Central memory CD8-positive, alpha-beta T cell (primary cell): ENCODE data around the gene CD180.

Experiments used
- ATAC-seq: fragments of 150-1000 bp; cut with Tn5 transposase; replicated peaks from 2 replicates; pipeline ENCODE4 v1.10.0; 2022; ENCODE audit warnings: mild to moderate bottlenecking, moderate FRiP score, moderate number of reproducible peaks; ENCODE audit not compliant: poor library complexity, severe bottlenecking; ENCODE audit errors: extremely low read depth
- DNase-seq, 2 donors: peaks; one replicate each; pipeline ENCODE4 v3.0.0; 2021; ENCODE audit warnings: low spot score in 2 of 2
- H3K27ac Mint-ChIP-seq: one replicate; pipeline ENCODE4 v1.8.0; 2022; ENCODE audit warnings: low read depth, mild to moderate bottlenecking, moderate library complexity, mixed read lengths
- H3K27me3 Mint-ChIP-seq: one replicate; pipeline ENCODE4 v1.8.0; 2022; ENCODE audit warnings: mixed read lengths
- H3K36me3 Mint-ChIP-seq: one replicate; pipeline ENCODE4 v1.8.0; 2022; ENCODE audit warnings: mild to moderate bottlenecking, moderate library complexity, mixed read lengths; ENCODE audit not compliant: insufficient read depth
- H3K4me1 Mint-ChIP-seq: one replicate; pipeline ENCODE4 v1.8.0; 2022; ENCODE audit warnings: mixed read lengths
- H3K4me3 Mint-ChIP-seq: one replicate; pipeline ENCODE4 v1.8.0; 2022; ENCODE audit warnings: mild to moderate bottlenecking, moderate library complexity, mixed read lengths
- H3K9me3 Mint-ChIP-seq: one replicate; pipeline ENCODE4 v1.8.0; 2022; ENCODE audit warnings: mixed read lengths

The CD180 gene

DNA sequence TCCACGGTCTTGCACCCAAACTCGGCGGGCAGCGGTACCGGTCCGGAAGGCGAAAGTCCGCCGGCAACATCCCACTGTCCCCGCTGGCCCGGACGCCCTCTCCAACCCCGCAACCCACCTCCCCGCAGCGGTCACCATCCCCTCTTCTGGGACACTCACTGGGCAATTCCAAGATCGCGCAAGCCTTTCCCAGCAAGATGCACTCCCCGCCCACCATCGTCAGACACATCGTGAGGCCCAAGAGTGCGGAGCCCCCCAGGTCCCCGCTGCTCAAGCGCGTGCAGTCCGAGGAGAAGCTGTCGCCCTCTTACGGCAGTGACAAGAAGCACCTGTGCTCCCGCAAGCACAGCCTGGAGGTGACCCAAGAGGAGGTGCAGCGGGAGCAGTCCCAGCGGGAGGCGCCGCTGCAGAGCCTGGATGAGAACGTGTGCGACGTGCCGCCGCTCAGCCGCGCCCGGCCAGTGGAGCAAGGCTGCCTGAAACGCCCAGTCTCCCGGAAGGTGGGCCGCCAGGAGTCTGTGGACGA, 33.3 kb downstream of the CD180 start:
- DNase-seq: no peak
- Mint-ChIP-seq H3K9me3 (no peaks in the 10 kb centered on the region), H3K27me3 (no peaks in the 10 kb centered on the region), H3K4me1 (peaks cover 45% of the 10 kb centered on the region), H3K27ac (peak overlapping the region; percentile 65), H3K4me3 (no peak overlapping the region), H3K36me3 (peaks cover 8% of the 10 kb centered on the region)
- ATAC-seq: no peak

GRCh38 chr5:67161767-67162166, 34.8 kb downstream of the CD180 start:
- DNase-seq: no peak
- peak overlapping the region; percentile 87 for H3K27ac Mint-ChIP-seq
- H3K4me1 Mint-ChIP-seq: peaks cover 50% of the 10 kb centered on the region
- ATAC-seq: no peak
- H3K9me3 Mint-ChIP-seq: no peaks in the 10 kb centered on the region
- peaks cover 8% of the 10 kb centered on the region for H3K36me3 Mint-ChIP-seq
- no peaks in the 10 kb centered on the region for H3K27me3 Mint-ChIP-seq
- peak overlapping the region; percentile 61 for H3K4me3 Mint-ChIP-seq

GRCh38 chr5:67160985-67161384, 35.6 kb downstream of the CD180 start:
- peak overlapping the region; percentile 87 for H3K27ac Mint-ChIP-seq
- H3K27me3 Mint-ChIP-seq: no peaks in the 10 kb centered on the region
- peaks cover 46% of the 10 kb centered on the region for H3K4me1 Mint-ChIP-seq
- peaks cover 8% of the 10 kb centered on the region for H3K36me3 Mint-ChIP-seq
- H3K9me3 Mint-ChIP-seq: no peaks in the 10 kb centered on the region
- ATAC-seq: no peak
- no peak for DNase-seq
- H3K4me3 Mint-ChIP-seq: peak overlapping the region; percentile 61

DNA sequence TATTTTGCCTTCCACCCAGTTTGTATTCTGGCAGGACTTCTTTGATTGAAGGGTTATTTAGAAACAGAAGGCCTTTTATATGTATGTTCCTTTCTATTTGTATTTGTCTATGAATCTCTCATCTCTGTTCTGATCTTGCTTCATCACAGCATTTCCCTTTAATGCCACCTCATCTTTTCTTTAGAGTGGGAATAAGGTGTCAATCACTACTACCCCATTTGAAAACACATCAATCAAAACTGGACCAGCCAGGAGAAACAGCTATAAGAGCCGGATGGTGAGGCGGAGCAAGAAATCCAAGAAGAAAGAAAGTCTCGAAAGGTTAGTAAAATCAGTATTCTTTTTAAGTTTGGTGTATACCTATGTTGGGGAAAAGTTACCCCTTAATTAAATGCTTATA, 36.3 kb downstream of the CD180 start:
- Mint-ChIP-seq H3K36me3 (peaks cover 7% of the 10 kb centered on the region), H3K27ac (peak overlapping the region; percentile 87), H3K9me3 (no peaks in the 10 kb centered on the region), H3K27me3 (no peaks in the 10 kb centered on the region), H3K4me3 (no peak overlapping the region), H3K4me1 (peaks cover 43% of the 10 kb centered on the region)
- no peak for ATAC-seq
- DNase-seq: no peak

GRCh38 chr5:67156976-67157583, 39.5 kb downstream of the CD180 start:
- ATAC-seq (no peak), DNase-seq (peak in 1 of 2 donors; percentile 23)
- no peaks in the 10 kb centered on the region for H3K9me3 Mint-ChIP-seq
- H3K4me1 Mint-ChIP-seq: peaks cover 35% of the 10 kb centered on the region
- H3K27ac Mint-ChIP-seq: peak overlapping the region; percentile 56
- peak overlapping the region; percentile 4 for H3K4me3 Mint-ChIP-seq
- H3K36me3 Mint-ChIP-seq: peaks cover 3% of the 10 kb centered on the region
- H3K27me3 Mint-ChIP-seq: no peaks in the 10 kb centered on the region

DNA sequence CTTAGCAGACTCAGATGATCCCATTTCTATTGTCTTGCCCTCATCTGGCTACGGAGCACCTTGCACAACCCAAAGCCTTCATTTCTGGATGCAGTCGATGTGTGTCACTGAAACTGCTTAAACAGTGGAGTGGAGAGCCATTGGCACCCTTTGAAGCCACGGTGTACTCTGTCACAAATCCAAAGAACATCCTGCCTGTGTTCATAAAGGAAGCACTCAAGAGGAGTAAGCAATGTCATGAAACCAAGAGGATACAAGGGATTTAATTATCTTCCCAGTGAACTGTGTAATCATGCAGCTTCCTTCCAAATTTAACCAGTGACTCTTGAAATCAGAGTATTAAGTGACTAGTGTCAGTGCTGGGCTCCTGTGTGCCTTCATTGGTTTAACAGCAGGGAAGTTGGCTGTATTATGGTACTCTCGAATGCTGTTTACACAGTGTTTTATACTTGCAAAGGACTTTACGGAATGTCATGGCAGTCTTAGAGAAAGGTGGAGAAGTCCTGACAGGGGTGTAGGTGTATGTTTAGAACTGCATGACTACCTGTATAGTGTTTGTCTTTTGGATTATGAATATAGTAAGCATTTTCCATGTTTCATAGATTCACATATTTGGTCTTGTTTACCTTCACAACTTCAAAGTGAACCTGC, 41.9 kb downstream of the CD180 start:
- H3K27ac Mint-ChIP-seq: no peak overlapping the region
- DNase-seq: no peak
- H3K27me3 Mint-ChIP-seq: no peaks in the 10 kb centered on the region
- H3K9me3 Mint-ChIP-seq: no peaks in the 10 kb centered on the region
- H3K36me3 Mint-ChIP-seq: peaks cover 3% of the 10 kb centered on the region
- peaks cover 13% of the 10 kb centered on the region for H3K4me1 Mint-ChIP-seq
- no peak for ATAC-seq
- H3K4me3 Mint-ChIP-seq: no peak overlapping the region

GRCh38 chr5:67153292-67153691, 43.3 kb downstream of the CD180 start:
- no peak for ATAC-seq
- Mint-ChIP-seq H3K36me3 (peaks cover 5% of the 10 kb centered on the region), H3K27me3 (no peaks in the 10 kb centered on the region), H3K4me1 (peaks cover 8% of the 10 kb centered on the region), H3K9me3 (no peaks in the 10 kb centered on the region), H3K27ac (no peak overlapping the region), H3K4me3 (no peak overlapping the region)
- no peak for DNase-seq

GRCh38 chr5:67152400-67152799, 44.2 kb downstream of the CD180 start:
- H3K4me1 Mint-ChIP-seq: peaks cover 5% of the 10 kb centered on the region
- H3K9me3 Mint-ChIP-seq: no peaks in the 10 kb centered on the region
- DNase-seq (no peak), ATAC-seq (no peak)
- no peaks in the 10 kb centered on the region for H3K27me3 Mint-ChIP-seq
- peaks cover 6% of the 10 kb centered on the region for H3K36me3 Mint-ChIP-seq
- no peak overlapping the region for H3K27ac Mint-ChIP-seq
- H3K4me3 Mint-ChIP-seq: no peak overlapping the region

DNA sequence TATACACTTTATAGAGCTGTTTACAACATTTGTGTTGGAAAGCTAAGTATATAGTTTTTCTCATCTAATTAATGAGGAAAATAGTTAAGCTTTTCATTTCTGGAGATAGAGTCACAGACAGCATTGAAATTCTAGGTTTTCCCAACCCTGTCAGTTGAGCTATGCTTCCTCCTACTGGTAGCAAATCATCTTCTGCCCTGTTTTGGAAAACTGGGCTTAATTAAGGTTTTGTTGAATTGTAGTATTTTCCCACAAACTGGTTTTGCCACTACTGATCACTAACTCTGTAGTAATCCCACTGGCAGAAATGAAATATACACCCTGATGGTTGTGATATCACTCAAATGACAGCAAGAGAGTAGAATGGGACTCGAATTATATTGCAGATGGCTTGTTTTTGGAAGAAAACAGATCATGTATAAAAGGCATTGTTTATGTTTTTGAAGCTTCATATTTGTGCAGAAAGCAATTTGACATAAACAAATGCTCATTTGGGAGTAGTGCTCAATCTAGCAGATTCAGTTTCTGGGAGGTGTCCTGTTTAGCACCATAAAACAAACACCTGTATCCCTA, 46.6 kb downstream of the CD180 start:
- ATAC-seq (no peak), DNase-seq (no peak)
- H3K36me3 Mint-ChIP-seq: peaks cover 7% of the 10 kb centered on the region
- no peak overlapping the region for H3K4me3 Mint-ChIP-seq
- no peak overlapping the region for H3K27ac Mint-ChIP-seq
- H3K27me3 Mint-ChIP-seq: no peaks in the 10 kb centered on the region
- no peaks in the 10 kb centered on the region for H3K4me1 Mint-ChIP-seq
- no peaks in the 10 kb centered on the region for H3K9me3 Mint-ChIP-seq

- H3K27ac Mint-ChIP-seq: no peak overlapping the region
- H3K27me3 Mint-ChIP-seq: no peaks in the 10 kb centered on the region
- no peaks in the 10 kb centered on the region for H3K9me3 Mint-ChIP-seq
- H3K4me1 Mint-ChIP-seq: no peaks in the 10 kb centered on the region
- ATAC-seq: no peak
- no peak for DNase-seq
- H3K36me3 Mint-ChIP-seq: peaks cover 7% of the 10 kb centered on the region
- H3K4me3 Mint-ChIP-seq: no peak overlapping the region
These were observed 47.3 kb downstream of the CD180 start for GRCh38 chr5:67149057-67149950.

DNA sequence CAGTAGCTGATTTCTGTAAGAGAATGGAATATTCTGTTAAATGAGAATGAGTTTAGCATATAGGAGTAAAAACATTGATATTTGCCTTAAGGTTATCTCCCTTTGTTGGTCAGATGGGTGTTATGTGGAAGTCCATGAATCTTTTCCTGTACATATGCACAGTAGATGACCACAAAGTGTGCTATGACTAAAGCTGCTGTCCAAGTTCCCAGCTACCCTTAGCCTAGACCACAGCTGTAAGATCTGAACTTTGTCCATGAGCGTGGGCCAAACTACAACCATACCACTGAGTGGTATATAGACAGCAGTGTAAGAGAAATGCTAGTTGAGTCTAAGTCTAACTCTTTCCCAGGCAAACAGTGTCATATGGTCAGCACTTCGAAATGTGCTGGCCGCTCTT, 48.8 kb downstream of the CD180 start:
- ATAC-seq: no peak
- no peak for DNase-seq
- Mint-ChIP-seq H3K27me3 (no peaks in the 10 kb centered on the region), H3K4me1 (no peaks in the 10 kb centered on the region), H3K36me3 (peaks cover 11% of the 10 kb centered on the region), H3K4me3 (no peak overlapping the region), H3K27ac (no peak overlapping the region), H3K9me3 (no peaks in the 10 kb centered on the region)

DNA sequence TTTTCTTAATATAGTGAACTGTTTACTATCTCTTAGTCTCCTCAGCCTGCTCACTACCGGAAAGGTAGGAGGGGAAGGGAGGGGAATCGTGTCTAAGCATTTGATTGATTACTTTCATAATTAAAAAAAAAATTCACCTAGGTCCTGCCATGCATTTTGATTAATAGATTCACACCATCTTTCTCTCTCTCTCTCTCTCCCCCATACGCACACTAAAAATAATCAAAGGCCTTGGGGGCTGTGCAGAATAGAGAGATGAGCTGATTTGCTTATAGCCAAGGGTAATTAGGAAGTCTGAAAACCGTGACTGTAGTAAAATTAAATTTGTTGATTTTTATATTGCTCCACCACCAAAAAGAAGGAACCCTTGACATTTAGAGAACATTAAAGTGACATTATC, 49.6 kb downstream of the CD180 start:
- peaks cover 14% of the 10 kb centered on the region for H3K36me3 Mint-ChIP-seq

More for the DNA sequence above, 49.6 kb downstream of the CD180 start:
- Mint-ChIP-seq H3K4me1 (no peaks in the 10 kb centered on the region), H3K4me3 (no peak overlapping the region), H3K27me3 (no peaks in the 10 kb centered on the region), H3K27ac (no peak overlapping the region), H3K9me3 (no peaks in the 10 kb centered on the region)
- DNase-seq: no peak
- no peak for ATAC-seq
